H1 (cell line): ENCODE results near the gene GTPBP6. TPM values are rescaled to one million over a fixed set of nuclear protein-coding genes. Genes with fewer than 3 reads are reported as not detected.

Source experiments
- CTCF ChIA-PET: fragments of 300-600 bp; sonication (Branson Sonifier 250); formaldehyde crosslinking; loops from one replicate; lab custom pipeline; 2021; ENCODE audit not compliant: partially characterized antibody; lab: Charles Lee
- POLR2A ChIA-PET: fragments of 300-600 bp; sonication (Branson Sonifier 250); formaldehyde crosslinking; loops from one replicate; lab custom pipeline; 2021; ENCODE audit warnings: inconsistent platforms; ENCODE audit not compliant: partially characterized antibody; lab: Charles Lee
- DNase-seq, 2 experiments: peaks; one replicate each; pipeline versions ENCODE4 v3.0.0 to v3.0.0-alpha.2; 2010 to 2022; ENCODE audit warnings: low spot score in 2 of 2, low read depth in 1 of 2, mixed read lengths in 1 of 2
- FAIRE-seq: peaks from 2 replicates; lab custom pipeline; 2011; peaks lifted over from hg19 to GRCh38; lab: Jason Lieb, UNC
- H2AFZ ChIP-seq: 2 replicates; pipeline ENCODE4 v1.8.1; 2012; ENCODE audit warnings: low read length, inconsistent platforms
- H2AK5ac ChIP-seq: 2 replicates; pipeline ENCODE4 v1.6.1; 2013; ENCODE audit warnings: low read depth, low read length
- H2BK120ac ChIP-seq: replicated peaks from 2 replicates; pipeline ENCODE3; 2013; ENCODE audit warnings: low read depth, low read length, inconsistent platforms
- H2BK12ac ChIP-seq: 2 replicates; pipeline ENCODE4 v1.6.1; 2013; ENCODE audit warnings: low read depth, low read length
- H2BK15ac ChIP-seq: 2 replicates; pipeline ENCODE4 v1.6.1; 2013; ENCODE audit warnings: low read length
- H2BK20ac ChIP-seq: 2 replicates; pipeline ENCODE4 v1.6.1; 2013; ENCODE audit warnings: low read length
- H2BK5ac ChIP-seq: 2 replicates; pipeline ENCODE4 v1.6.1; 2013; ENCODE audit warnings: low read depth, low read length
- H3K14ac ChIP-seq: 2 replicates; pipeline ENCODE4 v1.6.1; 2013; ENCODE audit warnings: inconsistent platforms; ENCODE audit not compliant: insufficient read length
- H3K18ac ChIP-seq: 2 replicates; pipeline ENCODE4 v1.6.1; 2013; ENCODE audit warnings: low read length; ENCODE audit errors: extremely low read depth
- H3K23ac ChIP-seq: 2 replicates; pipeline ENCODE4 v1.6.1; 2013; ENCODE audit warnings: inconsistent platforms; ENCODE audit not compliant: insufficient read length
- H3K23me2 ChIP-seq: 2 replicates; pipeline ENCODE4 v1.6.1; 2013; ENCODE audit warnings: low read depth, low read length
- H3K27ac ChIP-seq: 2 replicates; pipeline ENCODE4 v1.6.1; 2011; ENCODE audit warnings: low read depth, low read length, inconsistent platforms
- H3K27me3 ChIP-seq, 4 experiments: replicated peaks in 1 of 4; 1 replicate in 1 of 4; 2 replicates in 3 of 4; pipeline versions ENCODE4 v1.6.1 to v1.8.1; 2011 to 2013; ENCODE audit warnings: low read length in 3 of 4, mild to moderate bottlenecking in 3 of 4, inconsistent platforms in 2 of 4, mixed read lengths in 2 of 4, moderate library complexity in 1 of 4; ENCODE audit not compliant: control insufficient read depth in 3 of 4, insufficient read depth in 3 of 4; ENCODE audit errors: extremely low read depth in 1 of 4
- H3K36me3 ChIP-seq, 4 experiments: 2 replicates each; pipeline versions ENCODE4 v1.6.1 to v1.8.1; 2011 to 2013; ENCODE audit warnings: mild to moderate bottlenecking in 4 of 4, low read length in 3 of 4, moderate library complexity in 2 of 4, control low read depth in 1 of 4, inconsistent platforms in 1 of 4; ENCODE audit not compliant: insufficient read depth in 4 of 4, control insufficient read depth in 2 of 4
- H3K4ac ChIP-seq: replicated peaks from 2 replicates; pipeline ENCODE3; 2013; ENCODE audit warnings: low read length, low read depth, mixed read lengths, inconsistent platforms; ENCODE audit not compliant: insufficient read length
- H3K4me1 ChIP-seq, 4 experiments: replicated peaks in 1 of 4; 1 replicate in 1 of 4; 2 replicates in 3 of 4; pipeline versions ENCODE4 v1.6.1 to v1.8.1; 2011 to 2013; ENCODE audit warnings: low read length in 3 of 4, inconsistent platforms in 2 of 4, mixed read lengths in 1 of 4; ENCODE audit not compliant: insufficient read depth in 4 of 4, control insufficient read depth in 3 of 4
- H3K4me2 ChIP-seq, 2 experiments: 2 replicates each; pipeline versions ENCODE4 v1.6.1 to v1.8.1; 2011 to 2013; ENCODE audit warnings: low read depth in 2 of 2, low read length in 2 of 2, control low read depth in 1 of 2, inconsistent platforms in 1 of 2, mild to moderate bottlenecking in 1 of 2; ENCODE audit not compliant: insufficient read depth in 1 of 2
- H3K4me3 ChIP-seq, 4 experiments: fragments of 200-600, 300-600 bp in 1 of 4; sonication (generic), shearing (Covaris generic), sonication (Bioruptor Twin) in 1 of 4; 2 replicates each; pipeline versions ENCODE4 v1.5.1 to v1.8.1; 2011 to 2016; ENCODE audit warnings: low read length in 4 of 4, low read depth in 3 of 4, control low read depth in 2 of 4, inconsistent platforms in 2 of 4, mild to moderate bottlenecking in 2 of 4, mixed read lengths in 1 of 4, moderate library complexity in 1 of 4; ENCODE audit not compliant: insufficient read depth in 2 of 4; ENCODE audit errors: extremely low read depth in 1 of 4
- H3K56ac ChIP-seq: replicated peaks from 2 replicates; pipeline ENCODE3; 2013; ENCODE audit warnings: low read depth, mild to moderate bottlenecking, mixed read lengths, low read length, inconsistent platforms; ENCODE audit not compliant: insufficient read length
- H3K79me1 ChIP-seq: 2 replicates; pipeline ENCODE4 v1.6.1; 2013; ENCODE audit warnings: low read depth, low read length, control low read depth
- H3K79me2 ChIP-seq, 2 experiments: 2 replicates each; pipeline versions ENCODE4 v1.6.1 to v1.8.1; 2012 to 2013; ENCODE audit warnings: low read length in 2 of 2, mild to moderate bottlenecking in 2 of 2, inconsistent platforms in 1 of 2; ENCODE audit not compliant: insufficient read depth in 2 of 2, control insufficient read depth in 1 of 2
- H3K9ac ChIP-seq, 4 experiments: replicated peaks in 1 of 4; 1 replicate in 1 of 4; 2 replicates in 3 of 4; pipeline versions ENCODE4 v1.6.1 to v1.8.1; 2011 to 2013; ENCODE audit warnings: low read depth in 3 of 4, low read length in 3 of 4, control low read depth in 2 of 4, mild to moderate bottlenecking in 2 of 4, moderate library complexity in 2 of 4, inconsistent platforms in 1 of 4; ENCODE audit errors: extremely low read depth in 1 of 4
- H3K9me3 ChIP-seq, 2 experiments: 2 replicates each; pipeline versions ENCODE4 v1.6.1 to v1.8.1; 2012 to 2013; ENCODE audit warnings: mild to moderate bottlenecking in 2 of 2, moderate library complexity in 2 of 2, control low read depth in 1 of 2, inconsistent platforms in 1 of 2, low read depth in 1 of 2, low read length in 1 of 2, mixed read lengths in 1 of 2; ENCODE audit not compliant: insufficient read depth in 2 of 2
- H4K20me1 ChIP-seq, 2 experiments: replicated peaks in 1 of 2; 2 replicates each; pipeline versions ENCODE3 to v1.8.1; 2011 to 2013; ENCODE audit warnings: inconsistent platforms in 2 of 2, low read length in 2 of 2, mild to moderate bottlenecking in 1 of 2; ENCODE audit not compliant: insufficient read depth in 2 of 2, control insufficient read depth in 1 of 2
- H4K5ac ChIP-seq: 2 replicates; pipeline ENCODE4 v1.6.1; 2013; ENCODE audit warnings: low read length, low read depth, mixed read lengths, inconsistent platforms; ENCODE audit not compliant: insufficient read length
- H4K8ac ChIP-seq: 2 replicates; pipeline ENCODE4 v1.8.0; 2013; ENCODE audit warnings: mild to moderate bottlenecking, moderate library complexity, low read length, inconsistent platforms; ENCODE audit not compliant: insufficient read depth; ENCODE audit errors: extremely low read depth
- H4K91ac ChIP-seq: replicated peaks from 2 replicates; pipeline ENCODE3; 2013; ENCODE audit warnings: low read length, mixed read lengths, inconsistent platforms; ENCODE audit not compliant: insufficient read length
- BCL11A ChIP-seq, 2 experiments: IDR thresholded peaks; one replicate each; pipeline ENCODE4 v1.6.1; 2011; ENCODE audit warnings: low read depth in 2 of 2, low read length in 2 of 2, mild to moderate bottlenecking in 2 of 2
- CHD2 ChIP-seq: IDR thresholded peaks from 2 replicates; pipeline ENCODE4 v1.6.1; 2012; ENCODE audit warnings: low read length, improper control_type of control experiment
- CTCF ChIP-seq, 3 experiments: IDR thresholded peaks; 1 replicate in 2 of 3; 2 replicates in 1 of 3; pipeline versions ENCODE4 v1.5.1 to v1.6.1; 2011; ENCODE audit warnings: low read length in 3 of 3, mild to moderate bottlenecking in 3 of 3, inconsistent platforms in 2 of 3, low read depth in 1 of 3, moderate library complexity in 1 of 3; ENCODE audit not compliant: insufficient read depth in 1 of 3; ENCODE audit errors: control extremely low read depth in 1 of 3
- EP300 ChIP-seq, 2 experiments: IDR thresholded peaks; 1 replicate in 1 of 2; 2 replicates in 1 of 2; pipeline ENCODE4 v1.6.1; 2011 to 2012; ENCODE audit warnings: low read depth in 2 of 2, low read length in 2 of 2, mild to moderate bottlenecking in 2 of 2, borderline replicate concordance in 1 of 2, inconsistent platforms in 1 of 2, moderate library complexity in 1 of 2
- POLR2AphosphoS5 ChIP-seq: IDR thresholded peaks from 2 replicates; pipeline ENCODE4 v1.6.1; 2011; ENCODE audit warnings: low read depth, low read length
- RFX5 ChIP-seq: IDR thresholded peaks from 2 replicates; pipeline ENCODE4 v1.6.1; 2011; ENCODE audit warnings: low read depth, low read length, improper control_type of control experiment, borderline replicate concordance
- RXRA ChIP-seq: IDR thresholded peaks from 2 replicates; pipeline ENCODE4 v1.6.1; 2011; ENCODE audit warnings: low read depth, mild to moderate bottlenecking, low read length, moderate library complexity; ENCODE audit not compliant: insufficient read depth
- SIX5 ChIP-seq: IDR thresholded peaks from 2 replicates; pipeline ENCODE4 v1.6.1; 2011; ENCODE audit warnings: mild to moderate bottlenecking, low read depth, low read length
- YY1 ChIP-seq: IDR thresholded peaks from 2 replicates; pipeline ENCODE4 v1.6.1; 2011; ENCODE audit warnings: low read depth, mild to moderate bottlenecking, low read length
- WGBS, 2 experiments: shearing (Covaris generic) in 1 of 2; methylation state at CpG; one replicate each; pipeline versions ENCODE4 v1.1.6 to v1.1.7; 2013 to 2015; ENCODE audit warnings: low lambda C conversion rate in 2 of 2, mixed read lengths in 2 of 2, inconsistent platforms in 1 of 2, low coverage in 1 of 2, missing lambda C conversion rate in 1 of 2; ENCODE audit not compliant: insufficient replicate concordance in 2 of 2, insufficient coverage in 1 of 2, insufficient read length in 1 of 2; ENCODE audit errors: extremely low coverage in 1 of 2, missing lambda C conversion rate in 1 of 2; 5-methylcytosine and 5-hydroxymethylcytosine counted together
- polyA plus RNA-seq, 7 experiments: library from polyadenylated mRNA; depleted of rRNA in 3 of 7; stranded (reverse) in 5 of 7; unstranded in 2 of 7; fragments of >200 nt in 5 of 7; fragments of 200-250 nt in 2 of 7; gene quantifications; 1 replicate in 5 of 7; 2 replicates in 1 of 7; 4 replicates in 1 of 7; pipeline versions ENCODE4 v1.2.1 to v1.2.3, GENCODE V29; 2011 to 2013; ENCODE audit warnings: missing spikeins in 2 of 7, mixed read lengths in 2 of 7
- total RNA-seq: library from RNA; stranded (reverse); fragmentation: NEBNext Ultra II Directional; extraction: Animal tissue kit (Norgen Biotek cat#: 25700); gene quantifications from 2 replicates; pipeline ENCODE4 v1.2.1, GENCODE V29; 2021

The GTPBP6 gene
- total and polyA plus RNA-seq, 2 of the 8 experiments (the other 6 are each of a cell fraction or from before 2014, with no cell fraction given): 33.9 to 57.1 TPM

DNA sequence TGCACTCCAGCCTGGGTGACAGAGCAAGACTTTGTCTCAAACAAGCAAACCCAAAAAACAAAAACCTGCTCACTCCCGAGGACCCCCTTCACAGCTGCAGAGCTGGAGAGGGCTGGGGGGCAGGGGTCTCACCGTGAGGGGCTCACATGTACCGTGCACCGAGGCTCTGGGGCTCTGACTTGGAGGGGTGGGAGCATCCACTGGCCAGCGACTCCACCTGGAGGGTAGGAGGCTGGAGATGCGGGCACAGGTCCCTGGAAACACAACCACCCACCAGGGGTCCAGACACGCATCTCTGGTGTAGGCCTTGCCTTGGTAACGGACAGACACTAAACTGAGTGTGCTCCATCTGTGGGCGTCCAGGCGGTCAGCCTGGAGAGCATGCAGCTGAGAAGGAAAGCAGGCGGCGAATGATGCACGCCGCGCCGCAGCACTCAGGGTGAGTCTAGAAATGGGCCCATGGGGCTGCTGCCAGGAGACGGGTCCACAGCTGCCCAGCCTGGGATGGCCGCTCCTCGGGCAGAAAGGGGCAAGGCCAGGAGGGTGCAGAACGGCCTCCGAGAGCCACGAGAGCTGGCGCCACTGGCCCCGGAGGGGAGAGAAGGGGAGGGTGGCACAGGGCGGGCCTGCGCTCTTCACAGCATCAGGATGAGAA lies 42.0 kb upstream of the GTPBP6 start:
- H3K79me2 ChIP-seq: peaks cover 0 to 57% of the 10 kb centered on the region in 2 experiments; a peak in 2 of 4 replicates
- no peak overlapping the region for H3K14ac ChIP-seq
- no peak overlapping the region for H2AK5ac ChIP-seq
- peaks cover 21% of the 10 kb centered on the region for H3K79me1 ChIP-seq
- H3K23ac ChIP-seq: no peak overlapping the region
- H3K27ac ChIP-seq: no peak overlapping the region
- no peak overlapping the region for H3K9ac ChIP-seq
- DNase-seq (no peak), FAIRE-seq (no peak)
- WGBS, 2 experiments: 92% methylated on average over 17 of the region's 26 CpGs; no CpG with 5 or more reads in 1 of the 2 experiments
- no peak overlapping the region for H3K4me2 ChIP-seq
- no peak overlapping the region for H2BK5ac ChIP-seq
- no peak overlapping the region for H4K5ac ChIP-seq
- TF ChIP-seq POLR2AphosphoS5 (no peak), CHD2 (no peak), YY1 (no peak), RXRA (no peak), EP300 (IDR thresholded peaks at IDR 0.05; ENCODE audit: borderline replicate concordance in 1 of 2, low read depth in 2 of 2, low read length in 2 of 2) (no peak), SIX5 (no peak), CTCF (IDR thresholded peaks at IDR 0.05; ENCODE audit: control extremely low read depth in 1 of 3, insufficient read depth in 1 of 3, low read depth in 1 of 3, low read length in 3 of 3) (no peak), BCL11A (IDR thresholded peaks at IDR 0.05; ENCODE audit: low read depth in 2 of 2, low read length in 2 of 2) (no peak), RFX5 (no peak)
- H3K56ac ChIP-seq: no peak overlapping the region
- no peak overlapping the region for H2BK12ac ChIP-seq
- peaks cover 0 to 4% of the 10 kb centered on the region in 2 experiments; a peak in 1 of 4 replicates for H3K9me3 ChIP-seq
- H3K4me3 ChIP-seq: no peak overlapping the region
- H3K23me2 ChIP-seq: no peaks in the 10 kb centered on the region
- no peak overlapping the region for H3K18ac ChIP-seq
- no peaks in the 10 kb centered on the region for H3K4me1 ChIP-seq
- H2BK120ac ChIP-seq: no peak overlapping the region
- H3K36me3 ChIP-seq: peaks cover 4 to 24% (median 15%) of the 10 kb centered on the region in 4 experiments; a peak in 6 of 8 replicates
- no peak overlapping the region for H4K8ac ChIP-seq
- POLR2A ChIA-PET: no interaction called here
- H4K91ac ChIP-seq: no peak overlapping the region
- H2BK15ac ChIP-seq: no peak overlapping the region
- no peak overlapping the region for H2AFZ ChIP-seq
- no peak overlapping the region for H3K4ac ChIP-seq
- CTCF ChIA-PET: no interaction called here
- H2BK20ac ChIP-seq: no peak overlapping the region
- peaks cover 5 to 18% of the 10 kb centered on the region in 2 experiments for H4K20me1 ChIP-seq
- no peaks in the 10 kb centered on the region for H3K27me3 ChIP-seq
